H1 (cell line): ENCODE results near the gene VAMP2. TPM values are rescaled to one million over a fixed set of nuclear protein-coding genes. Genes with fewer than 3 reads are reported as not detected.

Experiments
- ASH2L ChIP-seq: fragments of 200-600, 300-600 bp; sonication (generic); IDR thresholded peaks from one replicate; pipeline ENCODE4 v1.7.1; 2017; ENCODE audit warnings: low read length
- BACH1 ChIP-seq: IDR thresholded peaks from 2 replicates; pipeline ENCODE4 v1.6.1; 2012; ENCODE audit warnings: low read length, improper control_type of control experiment
- BCL11A ChIP-seq, 2 experiments: IDR thresholded peaks; one replicate each; pipeline ENCODE4 v1.6.1; 2011; ENCODE audit warnings: low read depth in 2 of 2, low read length in 2 of 2, mild to moderate bottlenecking in 2 of 2
- CBX8 ChIP-seq: fragments of 300-800, 300-1000 bp; sonication (generic); IDR thresholded peaks from 2 replicates; pipeline ENCODE4 v1.7.1; 2016; ENCODE audit warnings: low read depth, low read length, borderline replicate concordance
- CEBPB ChIP-seq: IDR thresholded peaks from 2 replicates; pipeline ENCODE4 v1.6.1; 2012; ENCODE audit warnings: low read depth, low read length
- RNF2 ChIP-seq: fragments of 200-900, 300-1000 bp; sonication (generic); IDR thresholded peaks from 2 replicates; pipeline ENCODE4 v1.7.1; 2016; ENCODE audit warnings: borderline replicate concordance, low read depth, mild to moderate bottlenecking, antibody characterized with exemption, low read length; ENCODE audit not compliant: poor library complexity, severe bottlenecking; ENCODE audit errors: missing control alignments
- SIN3A ChIP-seq, 2 experiments: IDR thresholded peaks in 1 of 2; conservative IDR thresholded peaks in 1 of 2; 2 replicates each; pipeline ENCODE4 v1.6.1; 2011 to 2012; ENCODE audit warnings: low read length in 2 of 2, improper control_type of control experiment in 1 of 2, low read depth in 1 of 2, mild to moderate bottlenecking in 1 of 2
- SP1 ChIP-seq: IDR thresholded peaks from 2 replicates; pipeline ENCODE4 v1.6.1; 2011; ENCODE audit warnings: low read depth, low read length
- TAF1 ChIP-seq: IDR thresholded peaks from 2 replicates; pipeline ENCODE4 v1.6.1; 2011; ENCODE audit warnings: mild to moderate bottlenecking, low read depth, low read length
- TBP ChIP-seq: IDR thresholded peaks from 2 replicates; pipeline ENCODE4 v1.6.1; 2011; ENCODE audit warnings: low read depth, low read length, improper control_type of control experiment
- ZNF274 ChIP-seq: IDR thresholded peaks from 2 replicates; pipeline ENCODE4 v1.7.0; 2012; ENCODE audit warnings: low read length, borderline replicate concordance; ENCODE audit errors: extremely low read depth
- polyA plus RNA-seq, 7 experiments: library from polyadenylated mRNA; depleted of rRNA in 3 of 7; stranded (reverse) in 5 of 7; unstranded in 2 of 7; fragments of >200 nt in 5 of 7; fragments of 200-250 nt in 2 of 7; gene quantifications; 1 replicate in 5 of 7; 2 replicates in 1 of 7; 4 replicates in 1 of 7; pipeline versions ENCODE4 v1.2.1 to v1.2.3, GENCODE V29; 2011 to 2013; ENCODE audit warnings: missing spikeins in 2 of 7, mixed read lengths in 2 of 7
- total RNA-seq: library from RNA; stranded (reverse); fragmentation: NEBNext Ultra II Directional; extraction: Animal tissue kit (Norgen Biotek cat#: 25700); gene quantifications from 2 replicates; pipeline ENCODE4 v1.2.1, GENCODE V29; 2021
- TF ChIP-seq, protein P1 (sequence below), 3 experiments: IDR thresholded peaks; 1 replicate in 2 of 3; 2 replicates in 1 of 3; pipeline versions ENCODE4 v1.5.1 to v1.6.1; 2011; ENCODE audit warnings: low read length in 3 of 3, mild to moderate bottlenecking in 3 of 3, inconsistent platforms in 2 of 3, low read depth in 1 of 3, moderate library complexity in 1 of 3; ENCODE audit not compliant: insufficient read depth in 1 of 3; ENCODE audit errors: control extremely low read depth in 1 of 3

Gene VAMP2
- total and polyA plus RNA-seq, 2 of the 8 experiments (the other 6 are each of a cell fraction or from before 2014, with no cell fraction given), result 19.3 to 20.5 TPM

GRCh38 chr17:8152112-8152775 is 10.5 kb downstream of the VAMP2 start, which contains the start of gene PER1 (continued):
- TF ChIP-seq RNF2 (no peak), ZNF274 (no peak), CEBPB (peak; percentile 97), TBP (peak; percentile 85), ASH2L (no peak), BCL11A (IDR thresholded peaks at IDR 0.05; ENCODE audit: low read depth in 2 of 2, low read length in 2 of 2) (no peak), BACH1 (peak; percentile 32; the same call in 1 of the 2 replicates), TAF1 (peak; percentile 91), SP1 (peak; percentile 64), SIN3A (conservative IDR thresholded peaks at IDR 0.05 in 1 of 2, IDR thresholded peaks at IDR 0.05 in 1 of 2; ENCODE audit: low read depth in 1 of 2, low read length in 2 of 2) (peak; percentile 27 to 63; a peak in 3 of 4 replicates), CBX8 (no peak)
- TF ChIP-seq, protein P1, sequence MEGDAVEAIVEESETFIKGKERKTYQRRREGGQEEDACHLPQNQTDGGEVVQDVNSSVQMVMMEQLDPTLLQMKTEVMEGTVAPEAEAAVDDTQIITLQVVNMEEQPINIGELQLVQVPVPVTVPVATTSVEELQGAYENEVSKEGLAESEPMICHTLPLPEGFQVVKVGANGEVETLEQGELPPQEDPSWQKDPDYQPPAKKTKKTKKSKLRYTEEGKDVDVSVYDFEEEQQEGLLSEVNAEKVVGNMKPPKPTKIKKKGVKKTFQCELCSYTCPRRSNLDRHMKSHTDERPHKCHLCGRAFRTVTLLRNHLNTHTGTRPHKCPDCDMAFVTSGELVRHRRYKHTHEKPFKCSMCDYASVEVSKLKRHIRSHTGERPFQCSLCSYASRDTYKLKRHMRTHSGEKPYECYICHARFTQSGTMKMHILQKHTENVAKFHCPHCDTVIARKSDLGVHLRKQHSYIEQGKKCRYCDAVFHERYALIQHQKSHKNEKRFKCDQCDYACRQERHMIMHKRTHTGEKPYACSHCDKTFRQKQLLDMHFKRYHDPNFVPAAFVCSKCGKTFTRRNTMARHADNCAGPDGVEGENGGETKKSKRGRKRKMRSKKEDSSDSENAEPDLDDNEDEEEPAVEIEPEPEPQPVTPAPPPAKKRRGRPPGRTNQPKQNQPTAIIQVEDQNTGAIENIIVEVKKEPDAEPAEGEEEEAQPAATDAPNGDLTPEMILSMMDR (IDR thresholded peaks at IDR 0.05; ENCODE audit: control extremely low read depth in 1 of 3, insufficient read depth in 1 of 3, low read depth in 1 of 3, low read length in 3 of 3), result 0 out of 4 replicates have a peak, but pooled peaks of 1 of the 3 experiments have one; percentile 2
